ENCODE results near the gene PON2. TPM values are rescaled to one million over a fixed set of nuclear protein-coding genes. Genes with fewer than 3 reads are reported as not detected.

The PON2 gene
- total and polyA plus RNA-seq, 2 of the 8 experiments (the other 6 are each of a cell fraction or from before 2014, with no cell fraction given): 20.6 to 31.0 TPM

- TF ChIP-seq, protein P1, sequence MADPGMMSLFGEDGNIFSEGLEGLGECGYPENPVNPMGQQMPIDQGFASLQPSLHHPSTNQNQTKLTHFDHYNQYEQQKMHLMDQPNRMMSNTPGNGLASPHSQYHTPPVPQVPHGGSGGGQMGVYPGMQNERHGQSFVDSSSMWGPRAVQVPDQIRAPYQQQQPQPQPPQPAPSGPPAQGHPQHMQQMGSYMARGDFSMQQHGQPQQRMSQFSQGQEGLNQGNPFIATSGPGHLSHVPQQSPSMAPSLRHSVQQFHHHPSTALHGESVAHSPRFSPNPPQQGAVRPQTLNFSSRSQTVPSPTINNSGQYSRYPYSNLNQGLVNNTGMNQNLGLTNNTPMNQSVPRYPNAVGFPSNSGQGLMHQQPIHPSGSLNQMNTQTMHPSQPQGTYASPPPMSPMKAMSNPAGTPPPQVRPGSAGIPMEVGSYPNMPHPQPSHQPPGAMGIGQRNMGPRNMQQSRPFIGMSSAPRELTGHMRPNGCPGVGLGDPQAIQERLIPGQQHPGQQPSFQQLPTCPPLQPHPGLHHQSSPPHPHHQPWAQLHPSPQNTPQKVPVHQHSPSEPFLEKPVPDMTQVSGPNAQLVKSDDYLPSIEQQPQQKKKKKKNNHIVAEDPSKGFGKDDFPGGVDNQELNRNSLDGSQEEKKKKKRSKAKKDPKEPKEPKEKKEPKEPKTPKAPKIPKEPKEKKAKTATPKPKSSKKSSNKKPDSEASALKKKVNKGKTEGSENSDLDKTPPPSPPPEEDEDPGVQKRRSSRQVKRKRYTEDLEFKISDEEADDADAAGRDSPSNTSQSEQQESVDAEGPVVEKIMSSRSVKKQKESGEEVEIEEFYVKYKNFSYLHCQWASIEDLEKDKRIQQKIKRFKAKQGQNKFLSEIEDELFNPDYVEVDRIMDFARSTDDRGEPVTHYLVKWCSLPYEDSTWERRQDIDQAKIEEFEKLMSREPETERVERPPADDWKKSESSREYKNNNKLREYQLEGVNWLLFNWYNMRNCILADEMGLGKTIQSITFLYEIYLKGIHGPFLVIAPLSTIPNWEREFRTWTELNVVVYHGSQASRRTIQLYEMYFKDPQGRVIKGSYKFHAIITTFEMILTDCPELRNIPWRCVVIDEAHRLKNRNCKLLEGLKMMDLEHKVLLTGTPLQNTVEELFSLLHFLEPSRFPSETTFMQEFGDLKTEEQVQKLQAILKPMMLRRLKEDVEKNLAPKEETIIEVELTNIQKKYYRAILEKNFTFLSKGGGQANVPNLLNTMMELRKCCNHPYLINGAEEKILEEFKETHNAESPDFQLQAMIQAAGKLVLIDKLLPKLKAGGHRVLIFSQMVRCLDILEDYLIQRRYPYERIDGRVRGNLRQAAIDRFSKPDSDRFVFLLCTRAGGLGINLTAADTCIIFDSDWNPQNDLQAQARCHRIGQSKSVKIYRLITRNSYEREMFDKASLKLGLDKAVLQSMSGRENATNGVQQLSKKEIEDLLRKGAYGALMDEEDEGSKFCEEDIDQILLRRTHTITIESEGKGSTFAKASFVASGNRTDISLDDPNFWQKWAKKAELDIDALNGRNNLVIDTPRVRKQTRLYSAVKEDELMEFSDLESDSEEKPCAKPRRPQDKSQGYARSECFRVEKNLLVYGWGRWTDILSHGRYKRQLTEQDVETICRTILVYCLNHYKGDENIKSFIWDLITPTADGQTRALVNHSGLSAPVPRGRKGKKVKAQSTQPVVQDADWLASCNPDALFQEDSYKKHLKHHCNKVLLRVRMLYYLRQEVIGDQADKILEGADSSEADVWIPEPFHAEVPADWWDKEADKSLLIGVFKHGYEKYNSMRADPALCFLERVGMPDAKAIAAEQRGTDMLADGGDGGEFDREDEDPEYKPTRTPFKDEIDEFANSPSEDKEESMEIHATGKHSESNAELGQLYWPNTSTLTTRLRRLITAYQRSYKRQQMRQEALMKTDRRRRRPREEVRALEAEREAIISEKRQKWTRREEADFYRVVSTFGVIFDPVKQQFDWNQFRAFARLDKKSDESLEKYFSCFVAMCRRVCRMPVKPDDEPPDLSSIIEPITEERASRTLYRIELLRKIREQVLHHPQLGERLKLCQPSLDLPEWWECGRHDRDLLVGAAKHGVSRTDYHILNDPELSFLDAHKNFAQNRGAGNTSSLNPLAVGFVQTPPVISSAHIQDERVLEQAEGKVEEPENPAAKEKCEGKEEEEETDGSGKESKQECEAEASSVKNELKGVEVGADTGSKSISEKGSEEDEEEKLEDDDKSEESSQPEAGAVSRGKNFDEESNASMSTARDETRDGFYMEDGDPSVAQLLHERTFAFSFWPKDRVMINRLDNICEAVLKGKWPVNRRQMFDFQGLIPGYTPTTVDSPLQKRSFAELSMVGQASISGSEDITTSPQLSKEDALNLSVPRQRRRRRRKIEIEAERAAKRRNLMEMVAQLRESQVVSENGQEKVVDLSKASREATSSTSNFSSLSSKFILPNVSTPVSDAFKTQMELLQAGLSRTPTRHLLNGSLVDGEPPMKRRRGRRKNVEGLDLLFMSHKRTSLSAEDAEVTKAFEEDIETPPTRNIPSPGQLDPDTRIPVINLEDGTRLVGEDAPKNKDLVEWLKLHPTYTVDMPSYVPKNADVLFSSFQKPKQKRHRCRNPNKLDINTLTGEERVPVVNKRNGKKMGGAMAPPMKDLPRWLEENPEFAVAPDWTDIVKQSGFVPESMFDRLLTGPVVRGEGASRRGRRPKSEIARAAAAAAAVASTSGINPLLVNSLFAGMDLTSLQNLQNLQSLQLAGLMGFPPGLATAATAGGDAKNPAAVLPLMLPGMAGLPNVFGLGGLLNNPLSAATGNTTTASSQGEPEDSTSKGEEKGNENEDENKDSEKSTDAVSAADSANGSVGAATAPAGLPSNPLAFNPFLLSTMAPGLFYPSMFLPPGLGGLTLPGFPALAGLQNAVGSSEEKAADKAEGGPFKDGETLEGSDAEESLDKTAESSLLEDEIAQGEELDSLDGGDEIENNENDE (IDR thresholded peaks at IDR 0.05; ENCODE audit: insufficient replicate concordance, low read length): no peak
- no peak for TF ChIP-seq CEBPB (IDR thresholded peaks at IDR 0.05; ENCODE audit: low read depth, low read length)
- TF ChIP-seq KDM1A (IDR thresholded peaks at IDR 0.05; ENCODE audit: borderline replicate concordance, low read length): no peak
Measured at GRCh38 chr7:95421847-95422444, 12.9 kb downstream of the PON2 start (continued).
